Superior temporal gyrus (tissue), 1 donor: ENCODE results near the gene NECTIN1.
"Not testable (repeated sequence)": the region's sequence is repeated elsewhere in the genome, so short reads cannot be mapped to it uniquely, and the experiment has no call there.

ENCODE experiments used
- DNase-seq: peaks from one replicate; pipeline ENCODE4 v3.0.0-alpha.2; 2016; ENCODE audit errors: extremely low spot score

The NECTIN1 gene

DNA sequence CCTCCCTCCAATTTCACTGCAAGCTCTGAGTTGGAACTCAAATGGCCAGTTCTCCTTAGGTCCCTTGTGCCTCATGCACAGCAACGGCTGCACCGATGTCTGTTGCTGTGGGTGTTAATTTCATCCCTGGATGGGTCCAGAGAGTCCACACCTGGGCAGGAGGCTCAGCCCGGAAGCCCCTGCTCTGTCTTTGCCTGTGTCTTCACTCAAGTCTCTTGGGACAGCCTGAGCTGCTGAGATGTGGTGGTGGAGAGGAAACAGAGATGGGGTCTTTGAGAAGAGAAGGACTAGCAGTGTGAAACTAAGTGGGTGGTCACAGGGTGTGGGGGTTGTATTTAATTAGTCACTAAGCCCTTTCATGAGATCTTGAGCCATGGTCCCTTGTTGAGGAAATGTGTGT lies 109.3 kb downstream of the NECTIN1 start:
- DNase-seq: no peak

DNA sequence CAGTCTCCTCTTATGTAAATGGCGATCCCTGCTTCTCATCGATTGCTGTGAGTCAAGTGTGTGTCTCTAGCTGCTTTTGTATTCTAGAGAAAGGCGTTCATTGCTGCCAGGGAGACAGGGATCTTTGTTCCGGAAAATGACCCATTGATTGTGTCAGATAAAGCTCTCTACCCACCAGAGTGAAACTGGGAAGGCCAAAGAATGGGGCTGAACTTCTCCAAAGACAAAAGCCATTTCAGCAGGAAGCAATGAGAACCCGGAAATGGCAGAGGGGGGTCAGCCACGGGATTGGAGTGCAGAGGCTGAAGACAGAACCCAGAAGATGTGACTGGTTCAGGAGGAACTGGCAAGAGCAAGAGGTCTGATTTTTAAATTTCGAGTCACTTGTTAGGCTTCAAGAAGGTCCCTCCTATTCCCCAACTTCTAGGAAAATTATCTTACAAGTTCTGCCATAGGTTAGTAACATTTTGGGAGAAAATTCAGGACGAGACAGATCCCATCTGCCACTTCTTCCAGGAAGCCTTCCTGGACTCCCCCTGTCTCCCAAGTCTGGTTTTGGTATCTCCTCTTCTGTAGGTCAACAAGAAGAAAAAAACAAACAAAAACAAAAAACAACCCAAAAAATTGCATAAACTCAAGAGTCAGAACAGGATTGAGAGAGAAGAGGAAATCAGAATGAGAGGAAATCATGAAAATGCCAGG lies 110.6 kb downstream of the NECTIN1 start:
- peak; percentile 96 for DNase-seq

DNA sequence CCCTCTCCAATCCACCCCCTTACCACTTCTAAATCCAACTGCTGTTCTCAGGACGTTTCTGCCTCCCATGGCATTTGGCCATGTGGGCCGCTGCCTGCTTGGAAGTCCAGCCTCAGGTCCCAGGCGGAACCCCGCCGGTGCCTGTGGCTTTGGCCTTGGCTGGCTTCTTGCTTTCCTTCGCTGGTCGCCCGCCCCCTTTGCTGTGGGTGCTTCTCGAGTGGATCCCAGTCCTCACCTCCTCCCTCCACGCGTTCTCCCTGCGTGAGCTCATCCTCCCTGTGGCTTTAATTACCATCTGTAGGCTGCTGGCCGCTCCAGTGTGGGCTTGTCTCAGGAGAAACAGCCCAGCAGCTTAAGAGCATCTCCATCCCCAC lies 111.7 kb downstream of the NECTIN1 start:
- no peak for DNase-seq

GRCh38 chr11:119616586-119617339 lies 112.2 kb downstream of the NECTIN1 start:
- no peak for DNase-seq

GRCh38 chr11:119615882-119616196 lies 113.2 kb downstream of the NECTIN1 start:
- DNase-seq: no peak

- peak; percentile 87 for DNase-seq
These were observed 113.8 kb downstream of the NECTIN1 start for GRCh38 chr11:119615003-119615881.

DNA sequence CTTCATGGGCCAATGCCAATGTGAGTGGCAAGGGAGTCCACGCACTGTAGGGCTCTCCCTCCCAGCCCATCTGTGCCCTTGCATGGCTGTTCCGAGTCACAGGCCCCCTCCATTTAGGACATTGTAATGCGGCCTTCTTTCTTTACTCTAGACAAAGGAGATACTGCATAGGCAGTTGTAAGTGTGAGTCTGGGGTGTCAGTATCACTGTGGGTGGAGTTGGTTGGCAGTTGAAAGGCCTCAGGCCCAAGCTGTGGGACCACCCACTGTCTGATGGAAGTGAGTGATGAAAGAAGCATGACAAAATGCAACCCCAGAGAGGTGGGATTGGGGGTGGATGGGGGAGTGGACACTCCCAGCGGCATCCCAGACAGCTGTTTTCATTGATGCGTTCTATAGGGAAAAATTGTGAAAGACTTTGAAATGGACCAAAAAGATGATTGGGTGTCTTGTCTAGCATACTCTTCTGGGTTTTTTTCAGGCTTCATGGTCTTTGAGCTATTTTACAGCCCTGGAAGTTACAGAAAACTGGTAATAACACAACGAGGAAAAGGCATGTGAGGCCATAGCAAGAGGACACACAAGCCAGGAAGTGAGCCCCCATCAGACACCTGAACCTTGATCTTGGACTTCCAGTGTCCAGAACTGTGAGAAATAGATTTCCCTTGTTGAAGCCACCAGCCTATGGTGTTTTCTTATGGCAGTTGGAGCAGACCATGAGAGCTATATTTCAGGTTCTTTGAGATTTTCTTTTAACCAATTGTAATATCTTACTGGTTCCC lies 114.6 kb downstream of the NECTIN1 start:
- no peak for DNase-seq

GRCh38 chr11:119612814-119613213 lies 116.2 kb downstream of the NECTIN1 start:
- no peak for DNase-seq

DNA sequence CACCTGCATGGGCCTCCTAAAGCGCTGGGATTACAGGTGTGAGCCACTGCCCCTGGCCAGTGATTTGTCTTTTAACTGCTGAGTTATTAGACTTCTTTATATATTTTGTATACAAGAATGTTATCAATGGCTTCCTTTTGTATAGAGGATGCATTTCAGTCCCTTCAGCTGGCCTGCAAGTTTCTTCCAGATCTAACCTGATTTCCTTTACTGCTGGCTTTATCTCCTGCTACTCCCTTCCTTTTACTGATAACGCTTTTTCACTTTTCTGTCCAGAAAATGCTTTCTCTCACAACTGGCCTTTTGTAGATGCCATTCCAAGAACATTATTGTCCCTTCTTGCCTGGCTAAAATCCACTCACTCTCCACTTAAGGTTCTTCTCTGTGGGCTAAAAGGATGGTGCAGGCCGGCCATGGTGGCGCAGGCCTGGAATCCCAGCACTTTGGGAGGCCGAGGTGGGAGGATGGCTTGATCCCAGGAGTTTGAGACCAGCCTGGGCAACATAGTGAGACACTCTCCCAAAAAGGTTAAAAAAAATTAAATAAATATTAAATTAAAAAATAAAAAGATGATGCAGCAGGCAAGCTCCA lies 118.1 kb downstream of the NECTIN1 start:
- DNase-seq: no peak

DNA sequence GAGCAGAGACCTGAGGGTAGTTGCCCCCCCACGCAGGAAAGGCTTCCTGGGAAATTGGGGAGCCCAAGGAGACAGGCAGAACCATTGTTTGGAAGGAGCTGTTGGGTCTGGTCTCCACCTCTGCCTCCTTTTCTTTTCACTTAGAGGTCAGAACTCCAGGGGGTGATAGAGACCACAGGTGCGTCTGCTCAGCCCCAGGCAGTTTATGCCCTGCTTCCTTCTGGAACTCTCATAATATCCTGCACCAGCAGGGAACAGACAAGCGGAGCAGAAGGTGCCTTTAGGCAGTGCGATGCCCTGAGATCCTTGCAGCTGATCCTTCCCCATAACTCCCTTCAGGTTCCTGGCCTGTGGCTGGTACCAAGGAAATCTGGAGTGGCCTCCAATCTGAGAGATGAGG lies 120.2 kb downstream of the NECTIN1 start:
- DNase-seq: peak; percentile 44

DNA sequence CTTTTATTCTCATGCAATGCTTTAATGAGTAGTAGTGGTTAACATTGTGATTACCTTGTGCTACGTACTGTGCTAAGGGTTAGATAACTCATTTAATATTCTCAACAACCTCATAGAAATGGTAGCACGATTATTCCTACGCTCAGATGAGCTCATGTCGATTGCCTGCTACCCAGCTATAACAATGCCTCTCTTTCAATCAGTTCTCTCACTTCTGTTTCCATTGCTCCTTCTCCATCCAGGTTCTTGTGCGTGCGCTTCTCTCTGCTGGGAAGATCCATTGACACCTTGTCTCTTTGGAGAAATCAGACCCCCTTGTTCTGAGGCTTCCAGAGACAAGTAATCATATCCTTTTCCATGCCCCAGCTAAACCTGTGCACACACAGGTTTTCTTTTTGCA lies 120.8 kb downstream of the NECTIN1 start:
- peak; percentile 87 for DNase-seq

DNA sequence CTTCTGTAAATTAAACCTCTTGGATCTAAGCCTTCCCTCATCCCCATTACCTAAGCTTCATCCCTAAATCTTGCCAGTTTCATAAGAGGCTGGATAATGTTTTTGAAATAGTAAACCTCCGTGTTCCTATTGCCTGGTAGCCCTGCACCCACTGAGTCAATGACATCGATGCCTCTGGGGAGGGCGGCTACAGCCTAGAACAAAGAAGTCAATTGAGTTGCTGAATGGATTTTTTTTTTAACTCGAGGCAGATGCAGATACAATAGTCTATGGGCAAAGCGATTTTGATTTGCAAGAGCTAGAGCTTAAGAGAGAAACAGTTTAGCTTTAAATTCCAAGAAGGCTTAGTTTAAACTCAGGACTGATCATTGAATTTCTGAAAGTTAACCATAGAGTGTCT lies 121.3 kb downstream of the NECTIN1 start:
- DNase-seq: peak; percentile 96

- DNase-seq: no peak
These were observed 123.8 kb downstream of the NECTIN1 start for GRCh38 chr11:119605137-119605665.

GRCh38 chr11:119602745-119603373 lies 126.1 kb downstream of the NECTIN1 start:
- DNase-seq: no peak

DNA sequence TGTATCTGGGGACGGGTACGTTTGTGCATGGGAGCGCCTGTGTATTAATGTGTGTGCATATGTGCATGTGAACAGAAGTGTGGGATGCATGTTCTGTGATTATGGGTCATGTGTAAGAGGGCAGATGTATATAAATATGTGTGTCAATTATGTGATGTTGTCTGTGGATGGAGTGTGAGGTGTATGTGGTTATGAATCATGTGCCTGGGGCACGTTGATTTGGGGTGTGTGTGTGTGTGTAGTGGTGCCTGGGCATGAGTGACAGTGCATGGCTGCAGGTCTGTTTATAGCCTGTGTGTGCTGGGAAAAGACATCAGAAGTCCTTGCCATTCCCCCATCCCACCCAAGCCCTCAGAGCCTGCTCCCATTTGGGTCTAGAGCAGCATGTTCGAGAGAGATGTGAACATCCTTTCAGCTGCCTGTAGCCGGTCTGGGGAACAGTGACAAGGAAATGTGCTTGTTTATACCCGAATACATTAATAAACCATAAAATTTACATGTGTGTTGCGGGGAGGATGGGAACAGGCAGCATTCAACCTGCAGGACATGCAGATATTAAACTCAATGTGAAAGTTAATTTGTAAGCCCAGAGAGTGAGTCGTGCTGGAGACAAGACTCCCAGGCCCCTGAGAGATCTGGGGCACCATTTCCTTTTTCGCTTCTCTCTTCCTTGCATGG lies 129.0 kb downstream of the NECTIN1 start:
- DNase-seq: no peak

GRCh38 chr11:119595941-119596340 lies 133.1 kb downstream of the NECTIN1 start:
- not testable (repeated sequence) for DNase-seq

- DNase-seq: no peak
These were observed 134.3 kb downstream of the NECTIN1 start for GRCh38 chr11:119594639-119595249.

DNA sequence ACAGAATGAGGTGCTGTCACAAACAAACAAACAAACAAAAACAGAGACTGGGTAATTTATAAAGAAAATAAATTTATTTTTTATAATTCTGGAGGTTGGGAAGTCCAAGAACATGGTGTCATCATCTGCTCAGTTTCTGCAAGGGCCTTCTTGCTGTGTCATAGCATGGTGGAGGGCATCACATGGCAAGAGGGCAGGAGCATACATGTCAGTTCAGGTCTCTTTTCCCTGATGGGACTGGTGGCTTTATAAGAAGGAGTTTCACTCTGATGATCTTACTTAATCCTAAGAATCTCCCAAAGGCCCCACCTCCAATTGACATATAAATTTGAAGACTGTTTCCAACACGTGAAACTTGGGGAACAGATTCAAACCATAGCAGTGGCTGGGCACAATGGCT lies 135.7 kb downstream of the NECTIN1 start:
- DNase-seq: no peak

DNA sequence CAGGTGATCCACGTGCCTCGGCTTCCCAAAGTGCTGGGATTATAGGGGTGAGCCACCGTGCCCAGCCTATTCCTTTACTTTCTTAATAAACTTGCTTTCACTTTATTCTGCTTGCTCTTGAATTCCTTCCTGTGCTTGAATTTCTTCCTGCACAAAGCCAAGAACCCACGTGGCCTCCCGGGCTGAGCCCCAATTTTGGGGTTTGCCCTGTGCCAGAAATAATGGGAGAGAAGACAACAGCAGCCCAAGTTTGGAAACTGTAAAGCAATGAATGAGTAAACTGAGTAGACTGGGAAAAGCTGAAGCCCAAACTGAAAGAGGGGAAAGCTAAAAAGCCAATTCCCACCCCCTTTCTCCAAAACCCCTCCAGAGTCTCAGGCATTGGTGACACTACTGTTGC lies 136.4 kb downstream of the NECTIN1 start:
- DNase-seq: no peak
